ENCODE data around the gene GFRA3. TPM values are rescaled to one million over a fixed set of nuclear protein-coding genes. Genes with fewer than 3 reads are reported as not detected.

GFRA3 gene
- total RNA-seq, 1 experiment from 2014 or later = 1.6 TPM

GRCh38 chr5:138275895-138276294, 1.5 kb upstream of the GFRA3 start:
- H3K23ac ChIP-seq (ENCODE audit: insufficient read length, low read depth, low read length) = no peak overlapping the region
- peaks cover 6% of the 10 kb centered on the region; the same call in 1 of the 2 replicates for H3K27me3 ChIP-seq (ENCODE audit: insufficient read depth, low read length)
- no peak overlapping the region for H2BK15ac ChIP-seq (ENCODE audit: low read depth, low read length)
- H3K4me1 ChIP-seq (ENCODE audit: insufficient read depth, low read length) = no peaks in the 10 kb centered on the region
- no peak overlapping the region for H4K8ac ChIP-seq (replicated peaks; ENCODE audit: insufficient read length, low read depth, low read length)
- no peaks in the 10 kb centered on the region for H4K20me1 ChIP-seq (ENCODE audit: control insufficient read depth, insufficient read depth, insufficient read length)
- no peak overlapping the region for H3K4me2 ChIP-seq (ENCODE audit: insufficient read depth, insufficient read length, low read length)
- H3K27ac Mint-ChIP-seq = no peak overlapping the region
- no peak overlapping the region for H2AFZ ChIP-seq (ENCODE audit: low read length)
- no peak overlapping the region for H3K9ac ChIP-seq (ENCODE audit: extremely low read depth, insufficient read length, low read length)
- H4K5ac ChIP-seq (ENCODE audit: insufficient read length, low read depth, low read length) = no peak overlapping the region
- no peak overlapping the region for H2BK120ac ChIP-seq (ENCODE audit: low read depth, low read length, poor library complexity, severe bottlenecking)
- DNase-seq = no peak
- H3K79me2 ChIP-seq (ENCODE audit: insufficient read depth, low read length) = no peaks in the 10 kb centered on the region
- H3K14ac ChIP-seq (ENCODE audit: insufficient read depth, low read length) = no peak overlapping the region
- H2BK12ac ChIP-seq (ENCODE audit: insufficient read length, low read depth, low read length) = no peak overlapping the region
- peaks cover 41% of the 10 kb centered on the region for H3K27me3 Mint-ChIP-seq (ENCODE audit: low read depth)
- H3K18ac ChIP-seq (ENCODE audit: insufficient read length, low read depth, low read length) = no peak overlapping the region
- no peak overlapping the region for H3K4ac ChIP-seq (ENCODE audit: low read depth, low read length)
- H2BK20ac ChIP-seq (ENCODE audit: low read depth, low read length, poor library complexity, severe bottlenecking) = no peak overlapping the region
- no peaks in the 10 kb centered on the region for H3K9me3 ChIP-seq (ENCODE audit: control insufficient read depth, low read depth, low read length)
- H3K27ac ChIP-seq (ENCODE audit: insufficient read length, low read depth, low read length) = no peak overlapping the region
- H3K4me3 Mint-ChIP-seq = no peak overlapping the region; a peak in 1 of 5 replicates
- no peak for TF ChIP-seq CTCF (conservative IDR thresholded peaks at IDR 0.05)
- H3K9me3 Mint-ChIP-seq = no peaks in the 10 kb centered on the region
- H3K36me3 Mint-ChIP-seq (ENCODE audit: insufficient read depth in 1 of 3, low read depth in 3 of 3) = no peaks in the 10 kb centered on the region
- no peak overlapping the region for H3T11ph ChIP-seq (ENCODE audit: low read length)
- H3K79me1 ChIP-seq (ENCODE audit: insufficient read depth, low read depth, low read length, poor library complexity, severe bottlenecking) = no peaks in the 10 kb centered on the region
- no CpG with 5 or more reads among the region's 1 CpG for WGBS (ENCODE audit: extremely low coverage, insufficient read length, low lambda C conversion rate)
- H3K4me1 Mint-ChIP-seq = peaks cover 16% of the 10 kb centered on the region in 2 experiments
- H3K56ac ChIP-seq (ENCODE audit: insufficient read length, low read depth, low read length) = no peak overlapping the region
- no peak overlapping the region for H2BK5ac ChIP-seq (ENCODE audit: insufficient read length, low read length)
- H3K23me2 ChIP-seq (ENCODE audit: insufficient read length, low read depth, low read length, poor library complexity, severe bottlenecking) = peaks cover 4% of the 10 kb centered on the region
- H4K91ac ChIP-seq (ENCODE audit: insufficient read length, low read depth, low read length) = no peak overlapping the region
- no peak overlapping the region for H2AK5ac ChIP-seq (ENCODE audit: insufficient read length, low read length)
